Right cardiac atrium (tissue), 5 donors: Measurements from ENCODE around the gene DUSP2. TPM values are rescaled to one million over a fixed set of nuclear protein-coding genes. Genes with fewer than 3 reads are reported as not detected.
A peak's percentile ranks its signal among the peaks of the same experiment; 100 is the strongest.

Experiments used
- ATAC-seq, 2 donors: fragments of 200-7000 bp; cut with Tn5 transposase; one replicate each; pipeline versions ENCODE4 v1.8.0 to v1.9.1; 2020; ENCODE audit warnings: moderate library complexity in 2 of 2, mild to moderate bottlenecking in 1 of 2
- DNase-seq, 3 donors: peaks; one replicate each; pipeline ENCODE4 v3.0.0-alpha.2; 2020
- H3K27ac ChIP-seq: one replicate; pipeline ENCODE4 v1.5.1; 2013; ENCODE audit warnings: mild to moderate bottlenecking, low read length, control low read depth, moderate library complexity
- H3K27me3 ChIP-seq: one replicate; pipeline ENCODE4 v1.6.1; 2013; ENCODE audit not compliant: control insufficient read depth, insufficient read depth
- H3K4me1 ChIP-seq: one replicate; pipeline ENCODE4 v1.6.1; 2013; ENCODE audit warnings: low read length; ENCODE audit not compliant: control insufficient read depth, insufficient read depth
- H3K4me3 ChIP-seq: one replicate; pipeline ENCODE4 v1.5.1; 2013; ENCODE audit warnings: low read length, control low read depth
- H3K9me3 ChIP-seq: one replicate; pipeline ENCODE4 v1.6.1; 2013; ENCODE audit warnings: low read length; ENCODE audit not compliant: control insufficient read depth
- WGBS: extraction: QIAGEN DNeasy Blood & Tissue Kit; methylation state at CpG from one replicate; pipeline ENCODE4 v1.1.7; 2013; 5-methylcytosine and 5-hydroxymethylcytosine counted together
- intact Hi-C, 4 donors: fragments of 100-400 bp; cut with DNase I; formaldehyde crosslinking; loops; one replicate each; pipeline versions ENCODE4 v1.11.0 to v1.14.0; 2022 to 2023
- polyA plus RNA-seq: library from polyadenylated mRNA; stranded (reverse); fragments of 200-250 nt; gene quantifications from one replicate; pipeline ENCODE4 v1.2.3, GENCODE V29; 2013
- total RNA-seq, 4 donors: library from RNA; stranded (reverse); fragmentation: NEBNext Ultra II Directional; extraction: Animal tissue kit (Norgen Biotek cat#: 25700); gene quantifications; one replicate each; pipeline ENCODE4 v1.2.1, GENCODE V29; 2021
- donor health status: healthy with polysubstance abuse.
- donor health status: DM: no; HTN: yes; CAD: no.
- donor health status: DM: no; HTN: no; CAD: no.
- donor health status: DM: no; HTN: yes; CAD: no; lungs with severe emphysema.
- donor health status: DM: yes; HTN: yes; CAD: no.

Gene DUSP2
- total and polyA plus RNA-seq, 5 donors, result 1.2 to 2.6 (median 1.7) TPM

DNA sequence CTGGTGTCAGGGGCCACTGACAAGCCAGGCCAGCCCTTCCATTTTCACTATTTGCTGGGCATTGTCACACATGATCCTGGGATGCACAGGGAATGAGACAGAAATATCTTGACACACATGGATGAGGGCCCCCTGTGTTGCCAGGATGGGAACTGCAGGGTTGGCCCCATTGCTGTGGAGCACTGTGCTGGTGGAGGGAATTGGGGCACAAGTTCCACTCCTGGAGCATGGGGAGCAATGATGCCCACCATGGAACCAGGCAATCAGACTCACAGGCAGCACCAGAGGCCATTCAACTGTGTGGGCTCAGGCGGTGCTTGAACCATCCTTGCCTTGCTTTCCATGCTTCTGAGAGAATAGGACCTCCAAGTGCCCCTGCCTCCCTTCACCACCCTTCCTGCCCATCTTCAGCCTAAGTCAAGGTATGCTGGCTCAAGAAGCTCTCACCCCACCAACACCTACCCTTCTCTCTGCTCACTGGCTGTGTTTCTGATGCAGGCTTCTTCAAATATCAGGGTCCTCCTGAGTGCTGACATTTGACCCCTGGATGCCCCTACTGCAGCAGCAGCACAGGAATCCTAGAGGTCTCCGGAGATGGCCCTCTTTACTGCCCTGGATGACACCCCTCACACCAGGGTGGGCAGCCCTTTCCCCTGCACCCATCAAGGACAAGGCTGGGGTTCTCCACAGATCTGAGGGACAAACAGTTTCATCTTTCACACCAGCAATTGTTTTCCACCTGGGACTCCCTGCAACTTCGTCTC lies 39.9 kb downstream of the DUSP2 start:
- Histone ChIP-seq H3K9me3 (no peaks in the 10 kb centered on the region), H3K4me3 (no peak overlapping the region), H3K27me3 (no peaks in the 10 kb centered on the region), H3K4me1 (peaks cover 5% of the 10 kb centered on the region), H3K27ac (no peak overlapping the region)
- ATAC-seq (no peak), DNase-seq (no peak)
- WGBS, result 93% methylated on average over 3 of the region's 3 CpGs
- intact Hi-C loops, result no loop called here

DNA sequence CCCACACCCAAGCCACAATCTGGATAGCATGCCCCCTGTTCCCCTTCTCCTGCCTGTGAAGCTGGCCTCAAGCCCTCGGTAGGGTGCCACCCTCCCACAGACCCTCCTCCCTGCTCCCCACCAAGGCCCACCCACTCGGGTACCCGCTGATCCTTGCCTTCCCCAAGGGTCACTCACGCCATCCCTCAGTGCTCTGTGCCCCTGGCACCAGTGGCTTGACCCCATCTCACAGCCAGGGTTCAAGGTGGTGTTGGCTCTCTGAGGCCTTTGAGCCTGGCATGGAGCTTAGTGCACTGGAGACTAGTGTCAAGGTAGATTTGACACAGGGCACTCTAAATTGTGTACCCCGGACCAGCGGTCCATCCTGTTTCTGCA lies 40.8 kb downstream of the DUSP2 start:
- Histone ChIP-seq H3K27ac (no peak overlapping the region), H3K9me3 (no peaks in the 10 kb centered on the region), H3K4me1 (peaks cover 5% of the 10 kb centered on the region), H3K4me3 (no peak overlapping the region), H3K27me3 (no peaks in the 10 kb centered on the region)
- DNase-seq, result no peak
- ATAC-seq, result no peak
- 85% methylated on average over 6 of the region's 6 CpGs for WGBS
- intact Hi-C loops, result no loop called here

DNA sequence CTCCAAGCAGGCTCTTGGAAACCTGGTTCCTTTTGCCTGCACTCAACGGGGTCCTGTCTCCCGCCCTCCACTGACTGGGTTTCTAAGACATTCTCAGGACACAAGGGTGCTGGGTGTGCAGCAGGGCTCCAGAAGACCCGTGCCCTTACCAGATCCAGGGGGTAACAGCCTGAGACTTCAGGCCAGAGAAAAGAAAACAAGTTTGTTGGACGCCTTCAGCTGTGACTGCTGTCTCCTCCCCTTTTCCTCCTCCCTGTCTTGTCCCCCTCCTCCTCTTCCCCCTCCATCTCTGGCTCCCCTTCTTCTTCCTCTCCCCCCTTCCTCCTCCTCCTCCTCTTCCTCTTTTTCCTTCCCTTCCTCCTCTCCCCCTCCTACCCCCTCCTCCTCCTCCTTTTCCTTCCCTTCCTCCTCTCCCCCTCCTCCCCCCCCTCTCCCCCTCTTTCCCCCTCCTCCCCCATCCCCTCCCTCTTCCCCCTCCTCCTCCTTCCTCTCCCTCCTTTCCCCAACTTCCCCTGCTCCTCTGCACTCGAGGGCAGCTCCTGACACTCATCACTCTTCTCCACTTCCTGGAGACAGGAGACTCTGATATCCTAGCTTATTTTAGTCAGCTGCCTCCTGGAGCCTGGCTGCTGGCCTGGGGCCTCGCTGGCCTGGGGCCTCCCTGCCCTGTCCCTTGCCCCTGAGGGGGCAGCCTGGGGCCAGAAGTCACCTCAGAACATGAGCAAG lies 41.3 kb downstream of the DUSP2 start:
- DNase-seq (peak in 1 of 3 donors; percentile 73), ATAC-seq (peak in 1 of 2 donors; percentile 47)
- Histone ChIP-seq H3K4me1 (peaks cover 7% of the 10 kb centered on the region), H3K27me3 (no peaks in the 10 kb centered on the region), H3K27ac (no peak overlapping the region), H3K9me3 (no peaks in the 10 kb centered on the region), H3K4me3 (no peak overlapping the region)
- intact Hi-C loops, result no loop called here
- WGBS, result 27% methylated on average over 6 of the region's 6 CpGs

DNA sequence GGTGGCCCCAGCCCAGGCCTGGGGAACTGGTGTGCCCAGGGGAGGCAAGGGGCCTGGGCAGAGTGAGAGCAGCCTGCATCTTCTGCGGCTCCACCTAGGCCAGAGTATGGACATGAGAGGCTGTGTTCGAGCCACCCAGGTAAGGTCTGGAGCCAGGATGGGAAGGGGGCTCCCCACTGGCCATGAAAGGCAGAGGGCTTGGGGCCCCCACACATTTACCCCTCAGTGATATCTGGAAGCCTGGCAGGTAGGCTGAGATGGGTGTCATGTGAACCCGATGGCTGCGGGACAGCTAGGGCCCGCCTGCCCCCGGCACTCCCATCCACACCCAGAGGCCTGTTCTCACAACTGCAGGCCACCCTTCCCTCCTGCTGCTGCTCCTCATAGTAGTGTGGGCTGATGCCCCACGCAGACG lies 42.0 kb downstream of the DUSP2 start:
- H3K9me3 ChIP-seq, result no peaks in the 10 kb centered on the region
- no peak for DNase-seq
- H3K27ac ChIP-seq, result no peak overlapping the region
- intact Hi-C loops, result no loop called here
- no peak for ATAC-seq
- no peaks in the 10 kb centered on the region for H3K27me3 ChIP-seq
- 82% methylated on average over 8 of the region's 8 CpGs for whole genome bisulfite sequencing
- H3K4me1 ChIP-seq, result peaks cover 6% of the 10 kb centered on the region
- H3K4me3 ChIP-seq, result no peak overlapping the region

DNA sequence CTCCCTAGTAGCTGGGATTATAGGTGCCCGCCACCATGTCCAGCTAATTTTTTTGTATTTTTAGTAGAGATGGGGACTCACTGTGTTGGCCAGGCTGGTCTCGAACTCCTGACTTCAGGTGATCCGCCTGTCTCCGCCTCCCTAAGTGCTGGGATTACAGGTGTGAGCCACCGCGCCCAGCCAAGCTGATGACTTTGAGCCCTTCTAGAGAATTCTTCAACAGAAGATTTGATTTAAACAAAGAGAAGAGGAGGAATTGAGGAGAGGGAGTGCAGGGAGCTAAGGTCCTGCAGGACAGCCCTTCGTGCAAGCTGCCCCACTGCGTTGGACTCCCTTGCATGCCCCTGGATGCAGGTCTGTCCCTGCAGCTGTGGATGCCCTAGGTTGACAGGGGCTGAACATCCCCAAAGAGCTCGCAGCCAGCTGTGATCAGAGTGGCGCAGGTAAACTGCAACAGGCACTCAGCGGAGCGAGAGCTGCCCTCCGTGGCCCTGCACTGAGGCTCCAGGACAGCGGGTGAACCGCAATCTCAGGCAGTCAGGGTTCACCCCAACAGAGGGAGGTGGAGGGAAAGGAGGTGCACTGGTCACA lies 42.5 kb downstream of the DUSP2 start:
- Histone ChIP-seq H3K27ac (no peak overlapping the region), H3K27me3 (no peaks in the 10 kb centered on the region), H3K4me3 (no peak overlapping the region), H3K4me1 (peaks cover 6% of the 10 kb centered on the region), H3K9me3 (no peaks in the 10 kb centered on the region)
- intact Hi-C loops, result no loop called here
- no peak for ATAC-seq
- WGBS, result 98% methylated on average over 15 of the region's 15 CpGs
- DNase-seq, result no peak

DNA sequence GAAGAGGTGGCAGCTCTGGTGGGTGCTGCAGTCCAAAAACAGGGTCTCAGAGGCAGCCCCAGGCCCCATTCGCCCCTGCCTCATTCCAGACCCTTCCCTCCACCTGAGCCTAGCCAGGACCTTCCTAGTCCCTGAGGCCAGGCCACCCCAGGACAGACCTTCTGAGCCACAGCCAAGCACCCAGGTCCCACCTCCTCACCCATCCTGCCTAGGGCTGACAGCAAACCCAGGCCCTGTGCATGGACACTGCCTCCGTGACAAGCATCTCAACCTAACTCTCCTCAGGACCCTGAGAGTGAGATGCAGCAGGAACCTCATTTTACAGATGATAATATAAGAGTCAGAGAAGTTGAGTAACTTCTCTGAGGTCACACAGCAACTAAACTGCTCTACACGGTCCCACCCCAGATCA lies 44.3 kb downstream of the DUSP2 start:
- DNase-seq, result no peak
- no peaks in the 10 kb centered on the region for H3K9me3 ChIP-seq
- no peak overlapping the region for H3K27ac ChIP-seq
- WGBS, result 94% methylated on average over 3 of the region's 3 CpGs
- no peak for ATAC-seq
- intact Hi-C loops, result no loop called here
- H3K4me3 ChIP-seq, result no peak overlapping the region
- H3K27me3 ChIP-seq, result no peaks in the 10 kb centered on the region
- H3K4me1 ChIP-seq, result peaks cover 6% of the 10 kb centered on the region

DNA sequence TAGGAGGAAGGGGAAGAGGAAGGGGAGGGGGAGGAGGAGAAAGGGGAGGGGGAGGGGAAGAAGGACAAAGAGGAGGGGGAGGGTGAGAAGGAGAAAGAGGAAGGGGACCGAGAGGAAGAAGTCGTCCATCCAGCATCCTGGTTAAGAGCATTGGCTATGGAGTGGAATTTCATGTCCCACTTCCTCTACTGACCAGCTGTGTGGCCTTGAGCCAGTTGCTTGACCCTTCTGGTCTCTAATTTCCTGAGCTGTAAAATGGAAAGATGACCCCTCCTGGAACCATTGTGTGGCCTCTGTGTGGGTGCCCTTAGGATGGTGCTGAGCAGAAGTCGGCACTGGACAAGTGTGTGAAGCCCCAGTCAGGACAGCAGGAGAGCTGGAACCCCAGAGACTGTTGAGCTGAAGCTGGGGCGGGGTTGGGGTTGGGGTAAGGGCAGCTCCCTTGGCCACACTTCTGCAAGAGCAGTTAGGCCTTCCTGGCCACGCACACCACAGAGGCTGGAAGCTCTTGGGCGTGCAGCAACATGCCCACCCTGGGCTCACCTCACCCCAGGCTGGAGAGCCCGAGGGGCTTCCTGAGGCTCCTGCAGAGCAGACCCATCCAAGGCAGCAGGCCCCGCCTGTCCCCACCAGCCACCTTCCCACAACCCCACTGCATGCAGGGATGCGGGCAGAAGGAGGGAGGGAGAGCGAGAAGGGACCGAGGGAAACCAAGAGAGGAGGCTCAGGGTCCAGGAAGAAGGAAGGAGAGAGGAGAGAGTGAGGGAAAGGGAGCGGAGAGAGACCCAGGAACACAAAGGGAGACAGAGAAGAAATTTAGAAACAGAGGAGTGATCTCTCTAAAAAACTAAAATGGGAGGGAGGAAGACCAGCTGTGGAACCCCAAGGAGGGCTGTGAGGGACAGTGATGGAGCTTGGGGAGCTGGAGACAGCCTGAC lies 45.1 kb downstream of the DUSP2 start:
- ATAC-seq (no peak), DNase-seq (no peak)

DNA sequence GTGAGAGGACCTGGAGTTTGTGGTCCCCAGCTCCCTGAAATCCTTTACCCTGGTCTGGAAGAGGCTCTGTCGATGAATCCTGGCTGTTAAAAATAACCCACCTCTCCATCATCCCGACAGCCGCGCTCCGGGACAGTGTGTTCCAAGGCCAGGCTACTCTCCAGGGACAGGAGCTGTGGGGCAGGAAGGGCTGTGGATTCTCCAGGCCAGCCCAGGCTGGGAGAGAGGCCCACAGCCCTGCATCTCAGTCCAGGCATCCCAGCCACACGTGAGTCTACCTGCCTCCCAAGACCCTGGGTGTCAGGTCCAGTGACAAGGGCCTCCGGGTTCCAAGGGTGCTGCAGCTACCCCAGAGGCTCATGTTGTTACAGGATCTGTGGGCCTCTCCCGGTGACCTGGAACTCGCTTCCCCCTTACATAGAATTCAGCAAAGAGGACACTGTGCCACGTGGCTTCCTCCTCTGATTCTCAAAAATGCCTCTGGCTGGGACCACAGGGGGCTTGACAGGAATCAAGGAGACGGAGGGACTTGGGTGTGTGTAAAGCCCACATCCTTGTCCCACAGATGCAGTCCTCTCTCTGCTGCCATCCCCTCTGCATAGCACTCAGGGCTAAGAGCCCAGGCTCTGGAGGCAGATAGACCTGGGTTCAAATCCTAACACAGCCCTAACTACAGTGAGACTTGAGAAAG lies 46.2 kb downstream of the DUSP2 start:
- Histone ChIP-seq H3K27ac (peak overlapping the region; percentile 79), H3K9me3 (no peaks in the 10 kb centered on the region)
- DNase-seq, result peak; percentile 56 to 84 (median 79)

More for the DNA sequence above, 45.1 kb downstream of the DUSP2 start:
- Histone ChIP-seq H3K4me3 (no peak overlapping the region), H3K9me3 (no peaks in the 10 kb centered on the region), H3K27ac (no peak overlapping the region), H3K4me1 (peaks cover 6% of the 10 kb centered on the region), H3K27me3 (no peaks in the 10 kb centered on the region)
- intact Hi-C loops, result no loop called here
- WGBS, result 69% methylated on average over 12 of the region's 12 CpGs

DNA sequence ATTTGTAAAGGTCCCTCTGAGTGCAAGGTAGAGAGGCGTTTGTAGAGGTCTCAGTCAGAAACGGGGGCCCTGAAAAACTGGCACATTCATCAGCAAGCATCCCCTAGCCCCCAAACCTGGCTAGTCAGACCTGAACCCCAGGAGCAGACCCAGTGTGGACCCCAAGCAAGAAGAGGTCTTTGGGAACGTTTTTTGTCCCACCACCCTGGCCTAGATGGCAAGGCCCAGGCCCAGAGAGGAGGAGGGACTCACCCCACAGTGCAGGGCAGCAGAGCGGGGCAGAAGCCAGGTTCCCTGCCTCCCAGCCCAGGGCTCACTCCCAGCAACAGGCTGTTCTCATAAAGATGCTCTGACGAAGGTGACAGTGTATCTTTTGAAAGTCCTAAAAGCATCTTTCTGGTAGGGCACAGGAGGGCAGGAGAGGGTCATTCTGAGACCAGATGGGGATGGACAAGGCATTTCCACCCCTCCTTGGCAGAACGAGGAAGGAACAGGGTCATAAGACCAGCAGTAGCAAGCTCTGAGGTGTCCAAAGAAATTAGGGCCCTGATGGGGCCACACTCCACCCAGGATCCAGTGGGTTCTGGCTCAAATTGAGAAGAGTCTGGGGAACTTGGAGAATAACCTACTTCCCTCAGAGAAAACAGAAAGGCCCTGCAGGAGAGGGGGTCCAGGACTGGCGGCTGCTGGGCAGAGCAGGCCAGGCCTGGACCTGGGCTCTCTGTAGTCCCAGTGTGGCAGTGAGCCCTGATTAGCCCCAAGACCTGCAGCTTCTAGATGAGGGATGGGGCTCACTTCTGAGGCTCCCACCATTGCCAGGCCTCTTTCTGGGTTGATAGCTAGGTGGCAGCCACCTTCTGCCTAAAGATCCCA lies 47.1 kb downstream of the DUSP2 start:
- 80% methylated on average over 7 of the region's 7 CpGs for WGBS
- ATAC-seq, result peak; percentile 5 to 9
- intact Hi-C loops, result no loop called here
- DNase-seq, result no peak
- no peaks in the 10 kb centered on the region for H3K9me3 ChIP-seq
- no peak overlapping the region for H3K4me3 ChIP-seq
- peaks cover 6% of the 10 kb centered on the region for H3K4me1 ChIP-seq
- H3K27me3 ChIP-seq, result no peaks in the 10 kb centered on the region
- H3K27ac ChIP-seq, result peak overlapping the region; percentile 79

More for the DNA sequence above, 46.2 kb downstream of the DUSP2 start:
- intact Hi-C loops, result no loop called here
- Histone ChIP-seq H3K27me3 (no peaks in the 10 kb centered on the region), H3K4me1 (peaks cover 6% of the 10 kb centered on the region), H3K4me3 (no peak overlapping the region)
- peak; percentile 82 to 83 for ATAC-seq
- 41% methylated on average over 11 of the region's 11 CpGs for WGBS
